Measurements from ENCODE around the gene BOLA2B.
A peak's percentile ranks its signal among the peaks of the same experiment; 100 is the strongest.
"Not testable (repeated sequence)": the region's sequence is repeated elsewhere in the genome, so short reads cannot be mapped to it uniquely, and the experiment has no call there.

BOLA2B gene

GRCh38 chr16:30183233-30184095, 10.0 kb downstream of the BOLA2B start, which contains the start of gene CORO1A:
Gene CORO1A (plus strand): TSS chr16:30183602. CDS start chr16:30185210, 1,608 bp downstream.
- peak; percentile 85 for DNase-seq (ENCODE audit: low read depth)
- peak within 1 kb of the TSS; percentile 53 for H3K4me3 ChIP-seq (ENCODE audit: low read length)
- TF ChIP-seq, protein P1, sequence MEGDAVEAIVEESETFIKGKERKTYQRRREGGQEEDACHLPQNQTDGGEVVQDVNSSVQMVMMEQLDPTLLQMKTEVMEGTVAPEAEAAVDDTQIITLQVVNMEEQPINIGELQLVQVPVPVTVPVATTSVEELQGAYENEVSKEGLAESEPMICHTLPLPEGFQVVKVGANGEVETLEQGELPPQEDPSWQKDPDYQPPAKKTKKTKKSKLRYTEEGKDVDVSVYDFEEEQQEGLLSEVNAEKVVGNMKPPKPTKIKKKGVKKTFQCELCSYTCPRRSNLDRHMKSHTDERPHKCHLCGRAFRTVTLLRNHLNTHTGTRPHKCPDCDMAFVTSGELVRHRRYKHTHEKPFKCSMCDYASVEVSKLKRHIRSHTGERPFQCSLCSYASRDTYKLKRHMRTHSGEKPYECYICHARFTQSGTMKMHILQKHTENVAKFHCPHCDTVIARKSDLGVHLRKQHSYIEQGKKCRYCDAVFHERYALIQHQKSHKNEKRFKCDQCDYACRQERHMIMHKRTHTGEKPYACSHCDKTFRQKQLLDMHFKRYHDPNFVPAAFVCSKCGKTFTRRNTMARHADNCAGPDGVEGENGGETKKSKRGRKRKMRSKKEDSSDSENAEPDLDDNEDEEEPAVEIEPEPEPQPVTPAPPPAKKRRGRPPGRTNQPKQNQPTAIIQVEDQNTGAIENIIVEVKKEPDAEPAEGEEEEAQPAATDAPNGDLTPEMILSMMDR (IDR thresholded peaks at IDR 0.05; ENCODE audit: insufficient read depth, low read depth, low read length, missing control alignments): no peak

DNA sequence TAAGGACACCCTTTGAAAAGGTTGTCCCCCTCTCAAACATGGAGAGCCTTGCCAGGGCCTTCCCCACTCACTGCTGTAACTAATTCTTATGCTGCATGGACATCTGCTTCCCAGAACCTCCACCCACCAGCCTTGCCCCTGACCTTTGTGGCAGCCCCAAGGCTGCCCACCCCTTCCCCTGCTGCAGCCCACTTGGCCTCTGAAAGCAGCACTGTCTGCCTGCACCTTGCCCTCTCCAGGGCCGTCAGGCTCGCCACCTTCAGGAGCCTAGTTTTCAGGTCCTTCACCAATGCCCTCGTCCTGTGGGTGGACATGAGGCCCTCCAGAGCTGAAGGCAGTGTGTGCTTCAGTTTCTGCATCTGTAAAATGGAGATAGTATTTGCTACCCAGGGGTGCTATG, 12.7 kb downstream of the BOLA2B start:
- DNase-seq (ENCODE audit: low read depth): no peak
- H3K4me3 ChIP-seq (ENCODE audit: low read length): no peak overlapping the region
- TF ChIP-seq, protein P1 (IDR thresholded peaks at IDR 0.05; ENCODE audit: insufficient read depth, low read depth, low read length, missing control alignments): no peak

DNA sequence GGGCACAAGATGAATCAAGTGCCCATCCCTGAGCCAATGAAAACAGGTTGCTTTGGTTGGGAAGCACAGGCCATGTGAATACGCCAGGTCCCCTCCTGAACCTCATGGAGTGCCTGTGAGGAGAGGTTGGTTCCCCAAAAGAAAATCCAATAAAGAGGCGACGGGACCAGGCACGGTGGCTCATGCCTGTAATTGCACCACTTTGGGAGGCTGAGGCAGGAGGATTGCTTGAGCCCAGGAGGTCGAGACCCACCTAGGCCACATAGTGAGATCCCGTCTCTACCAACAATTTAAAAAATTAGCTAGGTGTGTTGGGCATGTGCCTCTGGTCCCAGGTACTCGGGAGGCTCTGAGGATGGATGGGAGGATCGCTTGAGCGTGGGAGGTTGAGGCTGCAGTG, 13.5 kb downstream of the BOLA2B start:
- TF ChIP-seq, protein P1 (IDR thresholded peaks at IDR 0.05; ENCODE audit: insufficient read depth, low read depth, low read length, missing control alignments): no peak
- no peak for DNase-seq (ENCODE audit: low read depth)
- H3K4me3 ChIP-seq (ENCODE audit: low read length): no peak overlapping the region

- TF ChIP-seq, protein P1 (IDR thresholded peaks at IDR 0.05; ENCODE audit: insufficient read depth, low read depth, low read length, missing control alignments): no peak
- DNase-seq (ENCODE audit: low read depth): no peak
- no peak overlapping the region for H3K4me3 ChIP-seq (ENCODE audit: low read length)
Measured at GRCh38 chr16:30179195-30179594, 14.3 kb downstream of the BOLA2B start.

DNA sequence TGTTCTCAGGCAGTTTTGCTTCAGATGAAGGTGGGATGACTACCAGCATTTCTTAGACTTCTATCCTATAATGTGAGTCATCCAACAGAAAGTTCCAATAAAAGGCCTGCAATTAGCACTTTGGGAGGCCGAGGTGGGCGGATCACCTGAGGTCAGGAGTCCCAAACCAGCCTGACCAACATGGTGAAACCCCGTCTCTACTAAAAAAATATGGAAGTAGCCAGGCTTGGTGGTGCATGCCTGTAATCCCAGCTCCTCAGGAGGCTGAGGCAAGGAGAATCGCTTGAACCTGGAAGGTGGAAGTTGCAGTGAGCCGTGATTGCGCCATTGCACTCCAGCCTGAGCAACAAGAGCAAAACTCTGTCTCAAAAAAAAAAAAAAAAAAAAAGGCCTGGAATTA, 16.6 kb downstream of the BOLA2B start:
- not testable (repeated sequence) for H3K4me3 ChIP-seq (ENCODE audit: low read length); DNase-seq (ENCODE audit: low read depth)

- TF ChIP-seq, protein P1 (IDR thresholded peaks at IDR 0.05; ENCODE audit: insufficient read depth, low read depth, low read length, missing control alignments): no peak
- no peak overlapping the region for H3K4me3 ChIP-seq (ENCODE audit: low read length)
- DNase-seq (ENCODE audit: low read depth): no peak
Measured at GRCh38 chr16:30173054-30173453, 20.4 kb downstream of the BOLA2B start.

- not testable (repeated sequence) for DNase-seq (ENCODE audit: low read depth); H3K4me3 ChIP-seq (ENCODE audit: low read length)
Measured at GRCh38 chr16:30170145-30170544, 23.3 kb downstream of the BOLA2B start.

DNA sequence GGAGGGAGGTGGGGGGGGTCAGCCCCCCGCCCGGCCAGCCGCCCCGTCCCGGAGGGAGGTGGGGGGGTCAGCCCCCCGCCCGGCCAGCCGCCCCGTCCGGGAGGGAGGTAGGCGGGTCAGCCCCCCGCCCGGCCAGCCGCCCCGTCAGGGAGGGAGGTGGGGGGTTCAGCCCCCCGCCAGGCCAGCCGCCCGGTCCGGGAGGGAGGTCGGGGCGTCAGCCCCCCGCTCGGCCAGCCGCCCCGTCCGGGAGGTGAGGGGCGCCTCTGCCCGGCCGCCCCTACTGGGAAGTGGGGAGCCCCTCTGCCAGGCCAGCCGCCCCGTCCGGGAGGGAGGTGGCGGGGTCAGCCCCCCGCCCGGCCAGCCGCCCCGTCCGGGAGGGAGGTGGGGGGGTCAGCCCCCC, 24.1 kb downstream of the BOLA2B start:
- H3K4me3 ChIP-seq (ENCODE audit: low read length): not testable (repeated sequence)

DNA sequence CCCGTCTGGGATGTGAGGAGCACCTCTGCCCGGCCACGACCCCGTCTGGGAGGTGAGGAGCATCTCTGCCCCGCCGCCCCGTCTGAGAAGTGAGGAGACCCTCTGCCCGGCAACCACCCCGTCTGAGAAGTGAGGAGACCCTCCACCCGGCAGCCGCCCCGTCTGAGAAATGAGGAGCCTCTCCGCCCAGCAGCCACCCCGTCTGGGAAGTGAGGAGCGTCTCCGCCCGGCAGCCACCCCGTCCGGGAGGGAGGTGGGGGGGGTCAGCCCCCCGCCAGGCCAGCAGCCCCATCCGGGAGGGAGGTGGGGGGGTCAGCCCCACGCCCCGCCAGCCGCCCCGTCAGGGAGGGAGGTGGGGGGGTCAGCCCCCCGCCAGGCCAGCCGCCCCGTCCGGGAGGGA, 24.7 kb downstream of the BOLA2B start:
- H3K4me3 ChIP-seq (ENCODE audit: low read length); DNase-seq (ENCODE audit: low read depth): not testable (repeated sequence)

More for the DNA sequence above, 24.1 kb downstream of the BOLA2B start:
- DNase-seq (ENCODE audit: low read depth): not testable (repeated sequence)
